Neural cell (in vitro differentiated cells): Measurements from ENCODE around the gene SH3GL1. TPM values are rescaled to one million over a fixed set of nuclear protein-coding genes. Genes with fewer than 3 reads are reported as not detected.

Experiments
- H2AFZ ChIP-seq: fragments of 200-600, 300-800 bp; sonication (generic), shearing (Covaris generic); 2 replicates; pipeline ENCODE4 v1.6.0; 2014; ENCODE audit warnings: low read depth, mild to moderate bottlenecking, antibody characterized with exemption, low read length, moderate library complexity
- H3F3A ChIP-seq: fragments of 200-600 bp; shearing (Covaris generic); 2 replicates; pipeline ENCODE4 v1.6.1; 2016; ENCODE audit warnings: mild to moderate bottlenecking, moderate library complexity, mixed read lengths, antibody characterized with exemption, low read length; ENCODE audit not compliant: insufficient read depth, poor library complexity, severe bottlenecking
- H3K27ac ChIP-seq: fragments of 200-600, 300-800 bp; sonication (generic), shearing (Covaris generic); 2 replicates; pipeline ENCODE4 v1.5.1; 2014; ENCODE audit warnings: mild to moderate bottlenecking, low read length, moderate library complexity
- H3K27me3 ChIP-seq: fragments of 300-800, 200-600 bp; sonication (generic), shearing (Covaris generic); 2 replicates; pipeline ENCODE4 v1.6.0; 2014; ENCODE audit warnings: mild to moderate bottlenecking, low read depth, low read length, moderate library complexity; ENCODE audit not compliant: insufficient read depth
- H3K36me3 ChIP-seq: fragments of 300-800, 200-600 bp; sonication (generic), shearing (Covaris generic); 2 replicates; pipeline ENCODE4 v1.5.1; 2014; ENCODE audit warnings: mild to moderate bottlenecking, antibody characterized with exemption, low read length, moderate library complexity; ENCODE audit not compliant: insufficient read depth
- H3K4me2 ChIP-seq: fragments of 300-800, 200-600 bp; sonication (generic), shearing (Covaris generic); 2 replicates; pipeline ENCODE4 v1.6.0; 2014; ENCODE audit warnings: mild to moderate bottlenecking, low read length
- H3K4me3 ChIP-seq: fragments of 300-800, 200-600 bp; sonication (generic), shearing (Covaris generic); 2 replicates; pipeline ENCODE4 v1.5.1; 2014; ENCODE audit warnings: mild to moderate bottlenecking, low read length, moderate library complexity
- H3K79me2 ChIP-seq: fragments of 200-600 bp; shearing (Covaris generic); replicated peaks from 2 replicates; pipeline ENCODE4 v1.6.0; 2014; ENCODE audit warnings: mild to moderate bottlenecking, low read length, moderate library complexity; ENCODE audit not compliant: insufficient read depth
- H3K9ac ChIP-seq: fragments of 300-800, 200-600 bp; sonication (generic), shearing (Covaris generic); 2 replicates; pipeline ENCODE4 v1.6.1; 2016; ENCODE audit warnings: mild to moderate bottlenecking, low read length, mixed read lengths
- H3K9me2 ChIP-seq: fragments of 200-600 bp; shearing (Covaris generic); 2 replicates; pipeline ENCODE4 v1.6.1; 2016; ENCODE audit warnings: mild to moderate bottlenecking, low read length, mixed read lengths; ENCODE audit not compliant: insufficient read depth
- H3K9me3 ChIP-seq: fragments of 200-600, 300-800 bp; sonication (generic), shearing (Covaris generic); 2 replicates; pipeline ENCODE4 v1.6.1; 2016; ENCODE audit warnings: mild to moderate bottlenecking, mixed run types, low read length, moderate library complexity, mixed read lengths
- H4K20me1 ChIP-seq: fragments of 200-600 bp; shearing (Covaris generic); 2 replicates; pipeline ENCODE4 v1.6.1; 2016; ENCODE audit warnings: mild to moderate bottlenecking, mixed run types; ENCODE audit not compliant: insufficient read depth
- EP300 ChIP-seq: fragments of 450-650 bp; conservative IDR thresholded peaks from 2 replicates; pipeline ENCODE4 v1.6.1; 2014; ENCODE audit warnings: antibody characterized with exemption, mild to moderate bottlenecking, moderate library complexity; ENCODE audit not compliant: poor library complexity, severe bottlenecking
- EZH2 ChIP-seq: fragments of 200-600, 300-800 bp; shearing (Covaris generic), sonication (generic); IDR thresholded peaks from 2 replicates; pipeline ENCODE4 v1.6.1; 2014; ENCODE audit warnings: antibody characterized with exemption, low read length, borderline replicate concordance, mild to moderate bottlenecking; ENCODE audit not compliant: insufficient read depth, poor library complexity, severe bottlenecking
- MXI1 ChIP-seq: fragments of 450-650 bp; conservative IDR thresholded peaks from 2 replicates; pipeline ENCODE4 v1.6.1; 2014; ENCODE audit warnings: antibody characterized with exemption, mild to moderate bottlenecking; ENCODE audit not compliant: poor library complexity, severe bottlenecking
- POLR2AphosphoS5 ChIP-seq: IDR thresholded peaks from 2 replicates; pipeline ENCODE4 v1.6.1; 2012
- RAD21 ChIP-seq: fragments of 450-650 bp; conservative IDR thresholded peaks from 2 replicates; pipeline ENCODE4 v1.6.1; 2014; ENCODE audit warnings: antibody characterized with exemption, mild to moderate bottlenecking, moderate library complexity
- SMC3 ChIP-seq: fragments of 450-650 bp; conservative IDR thresholded peaks from 2 replicates; pipeline ENCODE4 v1.6.1; 2014; ENCODE audit warnings: antibody characterized with exemption, mild to moderate bottlenecking, moderate library complexity; ENCODE audit not compliant: poor library complexity
- TAF1 ChIP-seq: IDR thresholded peaks from 2 replicates; pipeline ENCODE4 v1.6.1; 2012; ENCODE audit warnings: low read depth
- polyA plus RNA-seq: library from polyadenylated mRNA; depleted of rRNA; stranded (reverse); fragments of >200 nt; gene quantifications from 2 replicates; pipeline ENCODE4 v1.2.3, GENCODE V29; 2014
- TF ChIP-seq, protein P1 (sequence below): fragments of 450-650 bp; IDR thresholded peaks from 2 replicates; pipeline ENCODE4 v1.5.1; 2014; ENCODE audit warnings: antibody characterized with exemption, mild to moderate bottlenecking, moderate library complexity; ENCODE audit not compliant: poor library complexity, severe bottlenecking
- TF ChIP-seq, protein P2 (sequence below): IDR thresholded peaks from 2 replicates; pipeline ENCODE4 v1.6.1; 2012; ENCODE audit warnings: borderline replicate concordance

SH3GL1 gene
- polyA plus RNA-seq, 1 donor from 2014 or later: 25.2 TPM

DNA sequence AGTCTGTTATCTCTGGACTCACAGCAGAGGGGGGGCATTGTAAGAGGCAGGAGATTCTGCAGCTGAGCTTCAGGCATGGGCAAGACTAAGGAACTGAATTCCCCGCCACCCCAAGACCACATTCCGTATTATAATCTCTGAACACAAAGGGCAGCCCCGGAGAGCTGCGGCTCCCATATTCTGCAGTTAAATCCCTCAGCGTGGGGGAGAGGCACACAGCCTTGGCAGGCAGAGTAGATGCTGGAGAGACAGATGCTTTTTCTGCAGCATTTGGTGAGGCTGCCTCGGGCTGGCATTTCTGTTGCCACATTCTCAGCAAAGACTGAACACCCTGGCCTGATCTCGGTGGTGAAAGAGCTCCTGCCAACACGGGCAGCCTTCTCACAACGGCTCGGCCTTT, 15.0 kb upstream of the SH3GL1 start:
- Histone ChIP-seq H3K4me3 (no peak overlapping the region), H3K79me2 (peaks cover 4% of the 10 kb centered on the region), H3K36me3 (no peaks in the 10 kb centered on the region)

DNA sequence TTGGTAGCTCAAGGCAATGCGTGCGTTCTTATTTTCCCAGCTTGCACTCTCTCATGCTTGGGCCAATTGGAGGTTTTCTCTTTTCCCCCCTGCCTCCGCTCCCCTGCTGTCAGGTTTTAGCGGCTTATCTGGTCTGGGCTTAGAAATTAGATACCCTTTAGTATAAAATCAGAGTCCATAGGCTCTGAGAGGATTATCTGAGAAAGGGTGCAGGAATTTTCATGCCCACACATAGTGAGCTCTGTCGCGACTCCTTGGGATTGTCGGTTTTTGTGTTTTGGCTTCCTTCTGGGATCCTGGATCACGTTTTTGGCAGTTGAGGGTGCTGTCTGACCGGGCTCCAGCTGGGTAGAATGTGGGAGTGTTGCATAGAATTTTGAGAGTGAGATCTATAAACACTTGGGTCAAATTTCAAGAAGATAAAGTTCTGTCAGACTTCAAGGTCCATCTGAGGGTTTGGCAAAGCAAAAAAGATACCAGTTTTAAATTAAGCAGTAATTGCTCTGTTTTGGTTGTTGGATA, 14.5 kb upstream of the SH3GL1 start:
- Histone ChIP-seq H4K20me1 (no peaks in the 10 kb centered on the region), H3K4me2 (no peak overlapping the region), H3F3A (no peaks in the 10 kb centered on the region), H3K9me3 (no peaks in the 10 kb centered on the region), H2AFZ (no peak overlapping the region), H3K9ac (no peak overlapping the region), H3K9me2 (no peaks in the 10 kb centered on the region), H3K79me2 (peaks cover 4% of the 10 kb centered on the region), H3K4me3 (no peak overlapping the region), H3K27ac (no peak overlapping the region), H3K27me3 (no peaks in the 10 kb centered on the region), H3K36me3 (no peaks in the 10 kb centered on the region)
- TF ChIP-seq TAF1 (no peak), RAD21 (no peak), EZH2 (no peak), MXI1 (no peak), EP300 (no peak), SMC3 (no peak), POLR2AphosphoS5 (no peak)
- TF ChIP-seq, protein P1, sequence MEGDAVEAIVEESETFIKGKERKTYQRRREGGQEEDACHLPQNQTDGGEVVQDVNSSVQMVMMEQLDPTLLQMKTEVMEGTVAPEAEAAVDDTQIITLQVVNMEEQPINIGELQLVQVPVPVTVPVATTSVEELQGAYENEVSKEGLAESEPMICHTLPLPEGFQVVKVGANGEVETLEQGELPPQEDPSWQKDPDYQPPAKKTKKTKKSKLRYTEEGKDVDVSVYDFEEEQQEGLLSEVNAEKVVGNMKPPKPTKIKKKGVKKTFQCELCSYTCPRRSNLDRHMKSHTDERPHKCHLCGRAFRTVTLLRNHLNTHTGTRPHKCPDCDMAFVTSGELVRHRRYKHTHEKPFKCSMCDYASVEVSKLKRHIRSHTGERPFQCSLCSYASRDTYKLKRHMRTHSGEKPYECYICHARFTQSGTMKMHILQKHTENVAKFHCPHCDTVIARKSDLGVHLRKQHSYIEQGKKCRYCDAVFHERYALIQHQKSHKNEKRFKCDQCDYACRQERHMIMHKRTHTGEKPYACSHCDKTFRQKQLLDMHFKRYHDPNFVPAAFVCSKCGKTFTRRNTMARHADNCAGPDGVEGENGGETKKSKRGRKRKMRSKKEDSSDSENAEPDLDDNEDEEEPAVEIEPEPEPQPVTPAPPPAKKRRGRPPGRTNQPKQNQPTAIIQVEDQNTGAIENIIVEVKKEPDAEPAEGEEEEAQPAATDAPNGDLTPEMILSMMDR: no peak
- TF ChIP-seq, protein P2, sequence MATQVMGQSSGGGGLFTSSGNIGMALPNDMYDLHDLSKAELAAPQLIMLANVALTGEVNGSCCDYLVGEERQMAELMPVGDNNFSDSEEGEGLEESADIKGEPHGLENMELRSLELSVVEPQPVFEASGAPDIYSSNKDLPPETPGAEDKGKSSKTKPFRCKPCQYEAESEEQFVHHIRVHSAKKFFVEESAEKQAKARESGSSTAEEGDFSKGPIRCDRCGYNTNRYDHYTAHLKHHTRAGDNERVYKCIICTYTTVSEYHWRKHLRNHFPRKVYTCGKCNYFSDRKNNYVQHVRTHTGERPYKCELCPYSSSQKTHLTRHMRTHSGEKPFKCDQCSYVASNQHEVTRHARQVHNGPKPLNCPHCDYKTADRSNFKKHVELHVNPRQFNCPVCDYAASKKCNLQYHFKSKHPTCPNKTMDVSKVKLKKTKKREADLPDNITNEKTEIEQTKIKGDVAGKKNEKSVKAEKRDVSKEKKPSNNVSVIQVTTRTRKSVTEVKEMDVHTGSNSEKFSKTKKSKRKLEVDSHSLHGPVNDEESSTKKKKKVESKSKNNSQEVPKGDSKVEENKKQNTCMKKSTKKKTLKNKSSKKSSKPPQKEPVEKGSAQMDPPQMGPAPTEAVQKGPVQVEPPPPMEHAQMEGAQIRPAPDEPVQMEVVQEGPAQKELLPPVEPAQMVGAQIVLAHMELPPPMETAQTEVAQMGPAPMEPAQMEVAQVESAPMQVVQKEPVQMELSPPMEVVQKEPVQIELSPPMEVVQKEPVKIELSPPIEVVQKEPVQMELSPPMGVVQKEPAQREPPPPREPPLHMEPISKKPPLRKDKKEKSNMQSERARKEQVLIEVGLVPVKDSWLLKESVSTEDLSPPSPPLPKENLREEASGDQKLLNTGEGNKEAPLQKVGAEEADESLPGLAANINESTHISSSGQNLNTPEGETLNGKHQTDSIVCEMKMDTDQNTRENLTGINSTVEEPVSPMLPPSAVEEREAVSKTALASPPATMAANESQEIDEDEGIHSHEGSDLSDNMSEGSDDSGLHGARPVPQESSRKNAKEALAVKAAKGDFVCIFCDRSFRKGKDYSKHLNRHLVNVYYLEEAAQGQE: no peak

More for the DNA sequence above, 15.0 kb upstream of the SH3GL1 start:
- Histone ChIP-seq H3F3A (no peaks in the 10 kb centered on the region), H3K9ac (no peak overlapping the region), H3K27ac (no peak overlapping the region), H3K9me2 (no peaks in the 10 kb centered on the region), H4K20me1 (no peaks in the 10 kb centered on the region), H3K27me3 (no peaks in the 10 kb centered on the region), H3K4me2 (no peak overlapping the region), H2AFZ (no peak overlapping the region), H3K9me3 (no peaks in the 10 kb centered on the region)
- TF ChIP-seq POLR2AphosphoS5: no peak
- no peak for TF ChIP-seq EZH2
- no peak for TF ChIP-seq RAD21
- TF ChIP-seq MXI1: no peak
- TF ChIP-seq SMC3: no peak
- TF ChIP-seq EP300: no peak
- TF ChIP-seq, protein P2: no peak
- TF ChIP-seq, protein P1: no peak
- TF ChIP-seq TAF1: no peak
